Measurements from ENCODE around the gene C11orf65.

The C11orf65 gene, protein sequence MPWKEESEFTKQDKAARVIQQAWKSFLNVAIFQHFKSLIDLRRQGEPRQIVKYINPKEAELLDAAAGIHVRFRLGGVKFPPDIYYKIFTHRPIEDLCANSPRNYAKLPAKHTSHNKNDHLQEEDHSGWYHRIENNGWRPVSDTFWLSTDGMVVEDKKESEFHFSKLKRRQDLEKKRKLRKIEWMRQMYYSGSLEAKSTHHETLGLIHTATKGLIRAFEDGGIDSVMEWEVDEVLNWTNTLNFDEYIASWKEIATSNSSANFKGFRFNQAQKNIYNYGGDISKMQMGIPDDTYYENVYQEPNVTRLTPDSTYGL

DNA sequence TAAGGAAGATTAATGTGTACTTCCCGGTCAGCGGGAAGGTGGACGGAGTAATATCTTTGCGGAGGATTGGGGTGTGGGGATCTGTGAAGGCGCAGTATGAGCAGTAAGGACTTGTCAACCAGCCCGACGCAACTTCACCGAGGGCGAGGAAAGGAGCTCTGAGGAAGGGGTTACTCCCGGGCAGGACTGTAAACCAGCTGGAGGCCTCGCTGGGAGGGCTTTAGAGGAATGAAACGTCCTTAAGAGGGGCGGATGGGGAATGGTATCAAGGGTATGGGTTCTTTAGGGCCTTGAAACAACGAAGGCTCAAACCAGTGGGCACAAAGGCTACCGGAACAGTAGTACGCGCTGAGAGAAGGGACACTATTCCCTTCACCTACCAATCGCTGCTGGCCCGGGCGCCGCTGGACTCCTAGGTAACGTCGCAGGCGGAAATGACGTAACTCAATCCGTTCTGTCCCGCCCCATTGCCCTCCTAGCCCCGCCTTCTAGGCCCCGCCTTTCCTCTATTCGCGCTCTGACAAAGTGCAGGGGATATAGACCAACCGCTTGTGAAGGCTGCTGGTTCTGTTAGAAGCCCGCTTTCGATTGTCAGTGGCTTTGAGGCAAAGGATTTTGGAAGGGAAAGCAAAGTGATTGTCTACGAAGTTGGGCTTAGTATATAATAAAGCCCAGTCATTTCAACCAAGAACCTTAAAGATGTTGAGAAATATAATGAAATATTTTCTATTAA, at the start of gene C11orf65:
Gene C11orf65, minus strand, starts transcription at position 439 of the 733 bp plus-strand sequence. CDS start 5,970 bp downstream, outside the sequence.
- peak; percentile 99 for DNase-seq (ENCODE audit: low spot score)

DNA sequence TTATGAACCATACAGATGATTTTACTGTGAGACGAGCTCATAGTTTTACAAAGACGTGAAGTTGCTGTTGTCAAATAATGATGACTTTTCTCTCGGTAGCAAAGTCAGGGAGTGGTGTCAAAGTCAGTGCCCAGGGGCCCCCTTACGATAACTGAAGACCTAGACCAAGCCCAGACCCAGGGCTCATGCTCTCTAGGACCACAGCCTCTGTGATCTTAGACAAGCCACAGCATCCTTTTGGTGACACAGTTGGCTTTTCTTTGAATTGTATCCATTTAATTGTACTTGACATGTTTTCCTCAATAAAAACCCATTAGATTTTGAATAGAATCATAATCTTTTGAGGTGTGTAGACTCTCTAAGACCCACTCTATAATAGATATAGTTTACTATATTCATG, 48.8 kb upstream of the C11orf65 start:
- no peak for DNase-seq (ENCODE audit: low spot score)

DNA sequence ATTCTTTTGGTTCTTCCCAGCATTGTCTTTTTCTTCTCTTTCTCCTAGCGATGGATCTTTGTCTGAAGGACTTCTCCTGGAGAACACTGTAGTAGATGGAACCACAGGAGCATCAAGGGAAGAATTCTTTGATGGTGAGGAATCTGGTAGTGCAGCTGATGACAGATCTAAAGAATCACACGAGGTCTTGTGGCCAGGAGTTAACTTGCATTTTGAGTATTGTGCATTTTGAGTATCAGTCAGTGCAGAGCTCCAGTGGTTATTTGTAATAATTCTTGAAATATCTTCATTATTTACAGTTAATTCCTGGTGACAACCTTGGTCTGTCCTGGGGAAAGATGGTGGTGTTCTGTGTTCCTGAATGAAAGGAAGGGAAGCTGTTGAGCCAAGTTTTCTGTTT, 45.4 kb upstream of the C11orf65 start:
- DNase-seq (ENCODE audit: low spot score): no peak

DNA sequence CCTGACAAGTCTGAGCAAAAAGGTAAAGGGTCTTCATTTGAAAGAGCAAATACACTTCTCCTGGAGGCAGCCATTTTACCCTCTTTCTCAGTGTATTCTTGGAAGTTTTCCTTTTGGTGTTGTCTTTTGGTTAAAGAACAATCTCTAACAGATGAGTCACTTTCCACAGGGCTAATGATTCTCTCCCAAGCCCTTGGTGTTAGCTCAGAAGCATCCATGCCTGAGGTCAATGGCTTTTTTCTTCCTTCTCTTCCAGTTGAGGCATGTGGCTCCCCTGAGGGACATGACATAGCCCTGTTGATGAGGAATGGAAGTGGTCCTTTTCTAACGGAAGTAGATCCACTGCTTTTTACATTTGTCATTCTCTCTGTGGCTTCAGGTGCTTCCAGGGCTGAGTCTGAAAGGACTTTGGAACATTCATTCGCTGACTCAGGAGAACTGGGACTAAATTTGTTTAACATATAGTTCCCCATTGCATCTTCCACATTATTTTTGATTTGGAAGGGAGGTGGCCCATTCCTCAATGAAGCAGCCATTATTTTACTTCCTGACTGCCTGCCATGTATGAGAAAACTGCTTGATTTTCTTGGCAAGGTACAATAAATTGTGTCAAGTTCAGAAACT, 44.6 kb upstream of the C11orf65 start:
- no peak for DNase-seq (ENCODE audit: low spot score)

DNA sequence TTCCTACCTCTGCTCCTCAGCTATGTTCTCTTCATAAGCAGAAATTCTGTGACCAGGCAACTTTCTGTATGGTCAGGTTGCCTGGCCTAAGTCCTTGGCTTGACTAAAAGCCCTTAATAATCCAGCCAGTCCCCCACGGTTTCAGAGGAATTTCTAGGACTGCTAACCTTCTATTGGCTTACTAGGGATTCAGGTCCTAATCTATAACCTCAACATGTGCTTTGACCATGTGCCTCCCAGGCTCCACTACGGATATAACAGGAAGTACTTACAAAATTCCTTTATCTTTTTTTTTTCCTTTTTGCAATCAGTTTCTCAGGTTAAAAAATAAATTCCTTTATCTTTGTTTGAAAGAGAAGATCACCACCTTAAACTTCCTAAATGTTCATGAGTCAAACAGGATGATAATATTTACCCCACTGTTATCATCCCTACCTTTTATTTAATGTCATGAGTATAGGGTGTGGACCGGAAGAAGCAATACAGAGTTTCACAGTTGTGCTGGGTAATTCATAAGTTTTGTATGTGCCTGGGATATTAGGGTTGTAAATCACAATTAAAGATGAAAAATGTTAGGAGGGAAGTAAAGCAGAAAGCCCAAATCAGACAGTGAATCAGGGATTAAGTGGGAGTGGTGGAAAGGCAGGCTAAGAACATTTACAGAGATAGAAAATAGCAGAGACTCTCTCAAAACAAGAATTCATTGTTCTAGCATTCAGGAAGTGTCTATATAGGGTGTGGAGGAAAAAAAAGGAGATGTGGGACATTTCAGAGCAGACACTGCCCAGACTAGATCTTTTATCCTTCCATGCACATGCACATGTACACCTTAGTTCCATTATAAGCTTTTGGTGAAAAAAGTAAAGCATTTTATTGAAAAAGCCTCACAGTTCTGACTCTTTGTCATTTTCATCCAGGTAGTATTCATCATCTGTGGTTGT, 41.6 kb upstream of the C11orf65 start:
- DNase-seq (ENCODE audit: low spot score): no peak

DNA sequence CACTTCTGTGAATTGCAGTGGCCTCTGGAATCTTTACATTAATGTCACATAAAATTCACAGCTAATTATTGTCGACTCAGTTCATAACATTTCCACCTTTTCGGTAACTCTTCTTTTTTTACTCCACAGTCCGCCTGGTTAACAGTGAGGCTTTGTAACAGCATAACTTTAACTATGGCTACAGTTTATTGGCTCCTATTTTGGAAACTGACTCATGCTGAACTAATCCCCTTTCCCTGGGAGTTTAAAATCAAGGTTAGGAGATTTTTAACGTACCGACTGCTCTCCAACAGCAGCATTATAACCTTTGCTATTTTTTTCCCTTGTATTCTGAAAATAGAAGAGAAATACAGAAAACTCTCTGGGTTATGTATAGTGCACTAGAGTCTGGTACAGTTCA, 34.1 kb upstream of the C11orf65 start:
- no peak for DNase-seq (ENCODE audit: low spot score)

DNA sequence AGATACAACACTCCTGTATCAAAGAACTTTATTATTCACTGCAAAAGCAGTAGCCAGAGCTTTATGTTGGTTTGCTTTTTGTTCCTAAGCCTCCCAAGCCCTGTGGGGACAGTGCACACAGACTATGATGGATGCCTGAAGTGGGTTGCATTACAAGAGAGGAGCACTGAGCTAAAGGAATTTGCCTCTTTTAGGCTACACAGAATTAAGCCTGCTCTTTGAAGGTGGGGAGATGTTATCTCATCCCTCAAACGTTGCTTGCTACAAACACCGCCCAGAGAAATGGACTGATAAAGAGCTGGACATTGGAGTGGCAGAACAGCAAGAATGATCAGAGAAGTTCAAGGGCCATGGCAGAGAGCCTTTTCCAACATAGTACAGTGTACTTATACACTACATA, 33.4 kb upstream of the C11orf65 start:
- DNase-seq (ENCODE audit: low spot score): no peak

DNA sequence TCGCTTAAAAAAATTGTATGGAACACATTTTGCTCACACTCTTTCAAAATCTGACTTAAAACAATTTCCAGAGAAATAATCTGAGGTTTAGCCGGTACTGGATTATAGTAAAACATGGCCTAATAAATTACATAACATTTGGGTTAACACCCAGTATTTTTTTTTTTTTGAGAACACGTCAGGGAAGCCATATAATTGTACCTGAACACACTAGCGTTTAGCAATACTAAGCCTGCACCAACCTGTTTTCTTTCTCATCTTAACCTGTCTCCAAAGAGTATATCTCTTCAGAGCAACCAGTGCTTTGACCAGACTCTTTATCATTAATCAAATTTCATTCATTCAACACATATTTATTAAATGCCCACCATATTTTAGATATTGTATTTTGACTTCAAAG, 32.8 kb upstream of the C11orf65 start:
- DNase-seq (ENCODE audit: low spot score): no peak

DNA sequence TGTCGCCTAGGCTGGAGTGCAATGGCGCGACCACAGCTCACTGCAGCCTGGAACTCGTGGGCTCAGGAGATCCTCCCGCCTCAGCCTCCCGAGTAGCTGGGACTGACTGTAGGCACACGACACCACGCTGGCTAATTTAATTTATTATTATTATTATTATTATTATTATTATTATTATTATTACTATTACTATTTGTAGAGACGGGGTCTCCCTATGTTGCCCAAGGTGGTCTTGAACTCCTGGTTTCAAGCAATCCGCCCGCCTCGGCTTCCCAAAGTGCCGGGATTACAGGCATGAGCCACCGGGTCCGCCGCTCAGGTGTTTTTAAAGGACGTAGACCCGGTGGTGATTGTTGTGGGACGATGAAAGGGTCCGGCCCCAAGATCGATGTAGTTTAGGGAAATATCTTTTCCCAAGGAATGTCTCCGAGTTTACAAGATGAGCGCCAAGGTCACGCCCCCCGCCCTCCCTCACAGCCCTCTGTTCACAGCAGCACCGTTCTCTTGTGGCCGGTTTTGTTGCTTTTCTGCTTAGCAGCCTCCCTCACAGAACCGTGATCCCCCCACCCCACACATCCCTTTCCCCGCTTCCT, 31.6 kb upstream of the C11orf65 start:
- no peak for DNase-seq (ENCODE audit: low spot score)

DNA sequence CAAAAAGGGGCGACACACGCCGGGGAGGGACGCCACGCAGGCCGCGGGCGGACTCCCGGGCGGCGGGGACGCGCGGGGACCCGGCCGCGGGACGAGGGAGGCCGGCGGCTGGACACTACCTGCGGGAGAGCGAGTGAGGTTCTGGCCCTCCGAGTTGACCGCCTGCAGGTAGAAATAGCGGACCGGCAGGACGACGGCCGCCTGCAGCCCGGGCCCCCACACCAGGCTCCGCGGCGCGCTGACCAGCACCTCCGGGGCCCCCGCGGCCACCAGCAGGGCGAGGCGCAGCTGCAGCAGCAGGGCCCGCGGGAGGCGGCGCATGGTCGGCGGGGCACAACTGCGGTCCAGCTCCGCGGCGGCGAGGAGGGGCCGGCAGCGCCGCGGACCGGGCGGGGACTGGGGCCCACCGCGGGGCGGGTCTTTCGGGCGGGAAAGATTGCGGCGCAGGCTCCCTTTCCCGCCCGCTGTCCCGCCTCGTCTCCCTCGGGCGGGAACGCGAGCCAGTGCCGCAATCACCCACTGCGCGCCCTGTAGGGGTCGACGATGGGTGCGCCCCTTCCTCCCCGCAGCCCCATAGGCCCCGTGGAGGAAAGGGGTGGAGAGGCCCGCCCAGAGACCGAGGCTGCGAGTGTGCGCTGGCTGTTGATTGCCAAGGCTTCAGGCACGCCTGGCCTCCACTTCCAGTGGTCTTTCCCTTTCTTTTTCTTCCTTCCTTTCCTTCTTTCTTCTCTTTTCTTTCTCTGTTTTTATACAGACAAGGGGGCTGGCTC, 30.9 kb upstream of the C11orf65 start, which contains the start of gene POGLUT3:
Gene POGLUT3, minus strand, starts transcription at position 339 of the 770 bp plus-strand sequence. Its CDS starts 18 bp downstream, at position 321.
- DNase-seq (ENCODE audit: low spot score): peak; percentile 34

DNA sequence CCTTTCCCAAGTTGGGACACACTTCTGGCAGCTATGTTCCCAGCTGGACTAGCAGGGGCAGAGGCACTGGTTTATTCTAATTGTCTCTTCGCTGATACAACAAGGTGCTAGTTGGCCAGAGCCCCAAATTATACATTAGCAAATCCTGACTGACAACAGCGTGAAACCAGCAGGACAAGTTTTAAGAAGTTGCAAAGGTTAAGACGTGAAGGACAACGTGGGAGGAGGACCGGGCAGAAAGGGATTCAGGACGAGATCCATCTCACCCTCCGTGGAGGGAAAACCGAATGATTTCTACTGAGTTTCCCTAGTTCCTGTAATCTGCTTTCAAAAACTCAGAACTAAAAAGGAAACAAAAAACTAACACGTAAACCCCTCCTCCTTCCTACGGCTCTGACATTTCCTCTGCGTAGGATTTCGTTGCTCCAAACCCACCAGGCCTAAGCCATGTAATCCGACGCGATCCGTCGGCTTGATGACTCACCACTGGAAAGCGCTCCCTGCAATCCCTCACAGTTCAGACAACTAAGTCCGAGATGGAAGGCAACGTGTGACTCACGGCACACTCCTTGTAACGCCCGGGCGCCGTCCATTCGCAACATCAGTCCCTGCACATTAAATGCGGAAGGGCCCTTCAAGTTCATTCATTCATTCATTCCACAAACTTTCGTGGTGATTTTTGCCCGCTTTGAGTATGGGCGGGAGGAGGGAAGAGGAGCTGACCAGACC, 30.2 kb upstream of the C11orf65 start:
- peak; percentile 83 for DNase-seq (ENCODE audit: low spot score)

DNA sequence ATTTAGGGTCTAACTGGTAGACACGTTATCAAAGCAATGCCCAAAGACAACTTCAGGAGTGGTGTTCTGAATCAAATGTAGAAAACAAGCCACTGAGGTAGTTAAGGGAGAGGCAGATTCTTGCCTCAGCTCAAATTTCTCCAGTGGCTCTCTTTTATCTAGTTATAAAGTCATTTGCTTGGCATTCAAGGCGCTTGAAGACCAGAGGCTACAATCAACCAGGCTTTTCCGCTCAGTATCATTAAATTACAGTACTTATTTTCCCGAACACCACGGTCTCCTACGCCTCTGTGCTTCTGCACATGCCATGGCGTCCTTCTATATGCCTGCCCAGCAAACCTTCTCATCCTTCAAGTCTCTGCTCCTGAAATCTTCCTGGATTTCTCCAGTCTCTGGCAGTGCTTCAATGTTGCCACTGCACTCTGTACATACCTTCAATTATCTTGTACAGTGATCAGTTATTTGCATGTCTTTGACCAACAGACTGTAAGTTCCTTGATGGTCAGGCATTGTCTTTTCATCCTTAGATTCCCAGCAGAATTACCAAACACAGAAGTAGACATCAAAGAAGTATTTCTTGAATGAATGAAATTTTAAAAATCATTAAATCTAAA, 29.4 kb upstream of the C11orf65 start:
- no peak for DNase-seq (ENCODE audit: low spot score)

DNA sequence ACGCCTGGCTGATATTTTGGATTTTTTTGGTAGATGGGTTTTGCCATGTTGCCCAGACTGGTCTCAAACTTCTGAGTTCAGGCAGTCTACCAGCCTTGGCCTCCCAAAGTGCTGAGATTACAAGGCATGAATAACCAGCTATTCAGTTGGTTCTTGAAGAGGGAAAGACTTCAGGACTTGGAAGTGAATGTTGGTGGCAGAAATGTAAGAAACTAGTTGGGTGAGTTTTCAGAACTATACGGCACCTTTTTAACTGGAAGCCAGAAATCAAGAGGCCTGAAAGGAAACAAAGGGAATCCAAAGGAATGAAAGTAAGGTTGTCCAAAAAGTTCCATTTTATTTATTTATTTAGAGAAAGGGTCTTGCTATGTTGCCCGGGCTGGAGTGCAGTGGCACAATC, 28.0 kb upstream of the C11orf65 start:
- no peak for DNase-seq (ENCODE audit: low spot score)

DNA sequence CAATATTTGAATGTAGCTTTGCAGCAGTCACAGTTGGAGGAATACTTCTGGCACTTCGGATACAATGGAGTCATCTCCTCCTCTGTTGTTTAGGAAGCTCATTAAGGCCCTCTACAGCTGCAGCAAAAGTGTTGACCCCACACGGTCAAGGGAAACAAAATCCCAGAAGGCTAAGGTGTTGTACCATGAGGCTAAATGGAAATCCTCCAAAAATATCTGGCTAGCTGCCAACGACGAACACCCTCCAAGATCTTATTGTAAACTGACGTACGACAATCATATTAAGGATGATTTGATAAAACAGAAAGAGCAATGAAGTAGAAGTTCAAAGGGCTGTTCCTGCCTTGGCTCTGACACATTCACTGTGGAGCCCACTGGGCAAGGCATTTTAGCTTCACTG, 26.9 kb upstream of the C11orf65 start:
- no peak for DNase-seq (ENCODE audit: low spot score)

DNA sequence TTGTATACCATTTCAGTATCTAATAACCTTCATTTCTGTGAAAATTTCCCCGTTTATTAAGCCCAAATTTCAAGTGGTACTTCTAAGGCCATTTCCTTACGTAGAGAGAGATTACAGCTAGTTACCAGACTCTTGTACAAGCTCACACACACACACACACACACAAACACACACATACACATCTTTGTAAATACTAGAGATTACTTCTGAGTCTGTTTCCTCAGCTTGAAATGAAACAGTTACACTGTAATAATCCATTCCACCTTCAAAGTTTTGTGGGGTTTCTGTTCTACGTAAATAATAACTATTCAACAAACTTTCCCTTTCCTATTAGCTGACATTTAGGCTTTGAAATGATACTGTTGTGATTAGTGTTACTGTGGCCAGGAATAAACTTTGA, 24.6 kb upstream of the C11orf65 start:
- no peak for DNase-seq (ENCODE audit: low spot score)

DNA sequence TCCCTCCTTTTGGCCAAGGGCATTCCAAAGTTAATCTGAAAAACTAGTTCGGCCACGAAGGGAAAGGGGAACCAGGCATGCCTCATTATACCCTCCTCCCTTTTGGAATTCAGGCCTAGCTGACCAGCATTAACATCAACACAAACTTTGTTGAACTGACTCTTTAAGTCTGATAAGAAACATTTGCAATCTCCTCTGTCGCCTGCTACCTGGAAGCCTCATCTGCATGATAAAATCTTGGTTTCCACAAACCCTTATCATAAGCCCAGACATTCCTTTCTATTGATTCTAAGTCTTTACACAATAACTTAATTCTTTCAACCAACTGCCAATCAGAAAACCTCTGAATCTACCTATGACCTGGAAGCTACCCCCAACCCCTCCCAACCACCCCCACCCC, 19.5 kb upstream of the C11orf65 start:
- DNase-seq (ENCODE audit: low spot score): no peak

DNA sequence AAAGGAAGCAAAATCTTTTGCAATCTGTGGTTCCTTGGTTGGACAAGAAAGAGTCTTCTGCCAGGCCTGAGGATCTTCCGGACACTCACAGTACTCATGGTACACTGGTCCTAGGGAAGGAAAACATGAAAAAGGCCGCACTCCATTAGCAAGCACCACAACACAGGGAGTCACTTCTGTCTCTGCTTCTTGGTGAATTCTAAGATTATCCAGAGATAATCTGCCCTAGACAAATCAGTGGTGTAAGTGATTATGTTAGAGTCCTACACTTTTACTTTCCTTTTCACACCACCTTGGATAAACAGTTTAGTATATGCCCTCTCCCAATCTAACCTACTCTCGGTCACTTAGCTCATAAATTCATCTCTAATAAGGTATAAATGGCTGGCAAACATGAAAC, 19.0 kb upstream of the C11orf65 start:
- DNase-seq (ENCODE audit: low spot score): no peak

DNA sequence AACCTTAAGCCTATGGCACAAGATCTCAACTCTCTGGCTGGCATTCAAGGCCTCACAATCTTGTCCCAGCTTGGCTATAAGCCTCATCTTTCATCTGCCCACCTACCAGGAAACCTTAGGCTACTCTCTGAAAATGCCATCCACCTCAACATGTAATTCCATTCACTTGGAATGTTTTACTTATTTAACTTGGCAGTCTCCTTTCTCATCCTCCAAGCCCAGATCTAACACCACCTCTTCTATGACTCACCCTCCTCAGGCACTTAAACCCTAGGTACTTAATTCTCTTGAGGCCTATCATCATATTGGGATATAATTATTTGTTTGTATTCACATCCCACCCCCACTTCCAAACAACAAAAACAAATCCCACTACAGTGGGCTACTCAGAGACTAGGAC, 15.8 kb upstream of the C11orf65 start:
- DNase-seq (ENCODE audit: low spot score): no peak

DNA sequence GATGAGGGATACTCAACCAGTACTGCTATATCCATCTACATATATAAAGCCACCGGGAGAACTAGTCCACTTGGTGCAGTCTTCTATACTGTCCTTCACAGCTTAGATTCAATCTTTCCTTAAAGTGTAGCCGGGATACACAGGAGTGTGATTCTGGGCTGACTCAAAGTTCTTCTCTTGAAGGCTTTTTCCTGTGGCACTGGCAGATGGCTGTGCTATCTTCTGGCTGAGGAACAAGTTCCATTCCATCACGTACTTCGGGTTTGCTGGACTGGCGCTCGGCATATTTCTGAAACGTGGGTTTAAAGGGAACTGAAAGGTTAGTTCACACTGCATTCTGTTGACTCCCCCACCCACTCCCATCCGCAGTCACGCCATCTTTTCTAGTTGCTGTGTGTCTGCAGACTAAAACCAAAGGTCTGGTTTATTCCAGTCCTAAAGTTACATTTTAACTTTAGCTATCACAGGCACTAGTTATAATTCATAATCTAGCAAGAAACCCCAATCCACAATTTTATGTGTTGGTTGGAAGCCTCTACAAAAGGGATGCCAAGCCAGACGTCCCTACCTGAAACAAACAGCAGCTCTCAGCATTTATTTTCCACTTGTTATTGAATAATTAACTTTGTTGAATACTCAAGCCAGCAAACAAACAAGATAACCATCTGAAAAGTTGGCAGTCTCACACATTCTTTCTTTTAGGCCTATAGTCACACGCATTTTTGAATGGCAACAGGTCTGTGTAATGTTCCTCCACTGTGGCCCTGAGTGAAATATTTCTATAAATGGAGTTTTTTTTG, 7.5 kb upstream of the C11orf65 start:
- DNase-seq (ENCODE audit: low spot score): no peak

Data from Ammon's horn (tissue), 1 donor.